GM21786 (cell line): ENCODE data around the gene PROX1.

ENCODE experiments used
- ATAC-seq: cut with Tn5 transposase; IDR thresholded peaks from one replicate; pipeline ENCODE4 v1.9.1; 2021; ENCODE audit not compliant: unreplicated experiment

Gene PROX1

DNA sequence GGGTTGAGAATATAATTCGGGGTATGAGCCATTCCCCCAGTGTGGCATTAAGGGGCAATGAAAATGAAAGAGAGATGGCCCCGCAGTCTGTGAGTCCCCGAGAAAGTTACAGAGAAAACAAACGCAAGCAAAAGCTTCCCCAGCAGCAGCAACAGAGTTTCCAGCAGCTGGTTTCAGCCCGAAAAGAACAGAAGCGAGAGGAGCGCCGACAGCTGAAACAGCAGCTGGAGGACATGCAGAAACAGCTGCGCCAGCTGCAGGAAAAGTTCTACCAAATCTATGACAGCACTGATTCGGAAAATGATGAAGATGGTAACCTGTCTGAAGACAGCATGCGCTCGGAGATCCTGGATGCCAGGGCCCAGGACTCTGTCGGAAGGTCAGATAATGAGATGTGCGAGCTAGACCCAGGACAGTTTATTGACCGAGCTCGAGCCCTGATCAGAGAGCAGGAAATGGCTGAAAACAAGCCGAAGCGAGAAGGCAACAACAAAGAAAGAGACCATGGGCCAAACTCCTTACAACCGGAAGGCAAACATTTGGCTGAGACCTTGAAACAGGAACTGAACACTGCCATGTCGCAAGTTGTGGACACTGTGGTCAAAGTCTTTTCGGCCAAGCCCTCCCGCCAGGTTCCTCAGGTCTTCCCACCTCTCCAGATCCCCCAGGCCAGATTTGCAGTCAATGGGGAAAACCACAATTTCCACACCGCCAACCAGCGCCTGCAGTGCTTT is 9.4 kb downstream of the PROX1 start:
- ATAC-seq = no peak

DNA sequence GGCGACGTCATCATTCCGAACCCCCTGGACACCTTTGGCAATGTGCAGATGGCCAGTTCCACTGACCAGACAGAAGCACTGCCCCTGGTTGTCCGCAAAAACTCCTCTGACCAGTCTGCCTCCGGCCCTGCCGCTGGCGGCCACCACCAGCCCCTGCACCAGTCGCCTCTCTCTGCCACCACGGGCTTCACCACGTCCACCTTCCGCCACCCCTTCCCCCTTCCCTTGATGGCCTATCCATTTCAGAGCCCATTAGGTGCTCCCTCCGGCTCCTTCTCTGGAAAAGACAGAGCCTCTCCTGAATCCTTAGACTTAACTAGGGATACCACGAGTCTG is 10.0 kb downstream of the PROX1 start:
- ATAC-seq = no peak

DNA sequence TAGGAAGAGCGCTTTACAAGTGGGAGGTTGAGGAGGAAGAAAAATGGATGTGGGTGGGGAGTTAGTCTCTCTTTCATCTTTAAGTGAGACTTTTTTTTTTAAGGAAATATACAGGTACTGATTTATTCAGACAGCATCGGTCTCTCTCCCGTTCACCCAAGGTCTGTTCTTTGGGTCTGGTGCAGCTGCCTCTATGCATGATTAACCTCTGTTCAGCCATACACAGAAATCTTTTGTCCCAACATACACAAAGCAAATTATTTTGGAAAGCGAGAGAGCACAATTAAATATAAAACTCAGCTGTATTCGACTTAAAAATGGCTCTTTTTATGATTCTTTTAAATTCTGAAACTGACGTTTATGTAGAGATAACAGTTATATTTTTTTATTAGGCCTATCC is 11.0 kb downstream of the PROX1 start:
- ATAC-seq = no peak

DNA sequence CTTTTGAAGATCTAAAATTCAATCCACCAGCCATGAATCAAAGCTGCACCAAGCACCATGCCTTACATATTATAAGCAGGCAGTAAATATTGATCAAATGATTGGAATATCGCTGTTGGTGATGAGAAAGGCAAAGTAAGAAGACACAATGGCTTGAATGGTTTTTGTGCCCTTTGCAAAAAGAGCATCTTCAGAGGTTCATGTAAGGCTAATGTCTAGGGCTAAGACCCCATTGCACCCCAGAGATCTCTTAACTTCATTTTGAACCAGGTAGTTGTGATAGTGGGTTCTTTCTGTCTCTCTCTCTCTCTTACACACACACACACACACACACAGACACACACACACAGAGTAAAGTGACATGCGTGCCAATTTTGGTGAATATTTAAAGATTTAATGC is 12.0 kb downstream of the PROX1 start:
- no peak for ATAC-seq

DNA sequence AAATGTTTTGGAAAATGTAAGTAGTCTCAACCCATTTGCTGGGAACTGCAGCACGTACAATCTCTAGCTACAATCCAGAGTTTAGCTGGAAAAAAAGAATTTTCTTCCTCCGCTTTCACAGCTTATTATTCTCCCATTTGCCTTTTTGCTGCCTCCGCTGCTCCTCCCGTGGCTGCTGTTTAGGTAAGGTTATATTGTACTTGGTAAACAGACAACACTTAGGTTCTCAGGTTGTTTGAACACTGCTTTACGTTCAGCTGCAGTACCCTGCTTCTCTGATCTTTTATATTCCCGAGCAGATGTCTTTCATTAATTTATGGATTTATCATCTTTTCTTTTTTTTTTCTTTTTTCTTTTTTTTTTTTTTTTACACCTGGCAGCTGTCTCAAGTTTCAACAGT is 14.3 kb downstream of the PROX1 start:
- no peak for ATAC-seq

DNA sequence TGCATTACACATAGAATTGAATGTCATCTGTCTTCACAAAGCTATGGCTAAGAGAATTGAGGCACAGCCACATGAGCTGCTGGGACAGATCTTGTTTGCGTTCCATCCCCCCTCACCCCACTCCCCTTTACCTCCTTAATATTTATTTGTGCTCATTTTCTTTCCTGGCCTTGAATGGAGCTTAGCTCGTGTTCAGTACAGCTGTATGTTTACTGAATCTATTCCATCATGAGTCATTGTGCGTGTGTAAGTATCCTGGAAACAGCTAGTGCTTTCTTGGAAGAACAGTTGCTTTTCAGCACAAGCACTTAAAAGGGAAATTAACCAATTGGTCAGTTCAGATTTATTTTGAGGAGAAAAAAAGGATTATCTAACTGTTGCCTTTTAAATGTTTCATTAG is 14.7 kb downstream of the PROX1 start:
- no peak for ATAC-seq

DNA sequence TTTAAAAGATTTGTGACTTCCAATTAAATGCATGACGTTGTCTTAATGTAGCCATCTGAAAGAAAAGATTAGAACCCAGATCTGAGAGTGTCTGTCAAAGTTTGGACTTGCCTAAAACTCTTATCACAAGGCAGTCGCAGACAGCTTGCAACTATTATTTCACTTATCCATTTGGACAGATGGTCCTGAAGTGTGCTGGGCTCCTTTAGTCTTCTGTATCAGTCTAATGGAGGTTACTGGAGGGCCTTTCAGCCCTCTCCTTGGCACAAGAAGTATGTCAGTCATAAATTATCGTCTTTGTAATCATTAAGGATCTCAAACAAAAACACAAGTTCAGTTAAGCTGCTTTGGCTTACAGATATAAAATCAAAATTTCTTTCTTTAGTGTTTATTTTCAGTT is 15.5 kb downstream of the PROX1 start:
- ATAC-seq = no peak

DNA sequence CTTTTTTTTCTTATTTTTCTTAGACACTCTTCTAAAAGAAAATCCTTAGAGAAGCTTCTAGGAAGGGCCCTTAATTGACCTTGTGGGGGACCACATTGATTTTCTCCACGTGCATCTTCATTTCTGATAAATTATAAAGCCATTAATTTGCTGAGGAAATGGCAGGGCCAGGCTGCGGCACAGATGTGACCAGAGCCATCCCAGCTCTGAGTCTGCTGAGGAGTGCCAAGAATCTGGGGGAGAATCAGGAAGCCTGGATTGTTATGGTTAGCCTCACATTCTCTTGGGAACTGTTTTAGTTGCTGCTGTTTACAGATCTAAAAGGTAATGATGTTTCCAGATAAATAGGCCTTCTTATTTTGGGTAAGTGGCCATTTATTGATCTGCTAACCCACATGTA is 16.2 kb downstream of the PROX1 start:
- no peak for ATAC-seq

DNA sequence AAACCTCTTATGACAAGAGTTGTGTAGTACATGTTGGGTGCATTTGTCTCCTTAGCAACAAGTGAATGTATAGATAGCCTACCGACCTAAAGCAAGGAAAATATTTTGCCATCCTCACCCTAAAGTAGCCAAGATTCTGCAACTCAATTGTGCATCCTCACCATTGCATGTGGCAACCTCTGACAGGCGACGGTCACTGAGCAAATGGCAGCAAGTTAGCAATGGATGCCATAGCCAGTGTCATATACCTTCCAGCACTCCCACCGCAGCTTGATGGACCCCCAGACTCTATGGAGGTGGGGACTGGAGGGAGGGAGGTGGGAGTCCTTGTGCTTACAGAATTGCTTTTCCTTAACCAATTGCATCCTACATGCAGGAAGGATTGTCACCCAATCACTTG is 17.0 kb downstream of the PROX1 start:
- ATAC-seq = no peak

DNA sequence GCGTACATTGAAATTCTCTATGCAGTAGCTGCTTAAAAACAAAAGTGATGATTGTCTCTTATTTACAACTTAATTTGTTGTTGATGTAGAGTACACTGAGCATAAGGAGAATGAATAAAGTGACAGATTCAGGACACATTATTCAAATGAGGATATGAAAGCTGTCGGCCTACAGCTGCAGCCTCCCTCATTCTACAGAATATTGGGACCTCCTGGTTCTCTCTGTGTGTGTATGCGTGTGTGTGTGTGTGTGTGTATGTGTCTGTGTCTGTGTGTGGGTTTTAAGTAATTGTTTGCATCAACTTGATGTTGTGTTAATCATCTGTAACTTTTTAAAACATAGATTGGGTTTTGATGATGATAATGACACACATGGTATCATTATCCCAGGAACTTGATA is 17.9 kb downstream of the PROX1 start:
- ATAC-seq = no peak

DNA sequence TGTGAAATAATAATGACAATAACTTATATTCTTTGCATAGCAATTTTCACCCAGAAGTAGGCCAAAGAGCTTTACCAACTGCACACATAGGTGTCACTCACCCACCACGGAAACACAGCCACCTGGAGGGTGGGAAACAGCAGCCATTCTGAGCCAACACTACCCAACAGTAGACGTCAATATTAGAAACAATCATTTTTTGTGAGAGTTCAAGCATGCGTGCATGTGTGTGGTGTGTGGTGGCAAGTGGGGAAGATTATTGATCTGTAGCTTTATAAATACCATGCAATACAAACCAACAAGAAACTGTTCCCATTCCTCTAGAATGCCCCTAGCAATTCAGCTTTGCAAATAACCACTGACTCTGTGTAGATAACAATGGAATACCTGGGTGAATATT is 19.1 kb downstream of the PROX1 start:
- no peak for ATAC-seq

DNA sequence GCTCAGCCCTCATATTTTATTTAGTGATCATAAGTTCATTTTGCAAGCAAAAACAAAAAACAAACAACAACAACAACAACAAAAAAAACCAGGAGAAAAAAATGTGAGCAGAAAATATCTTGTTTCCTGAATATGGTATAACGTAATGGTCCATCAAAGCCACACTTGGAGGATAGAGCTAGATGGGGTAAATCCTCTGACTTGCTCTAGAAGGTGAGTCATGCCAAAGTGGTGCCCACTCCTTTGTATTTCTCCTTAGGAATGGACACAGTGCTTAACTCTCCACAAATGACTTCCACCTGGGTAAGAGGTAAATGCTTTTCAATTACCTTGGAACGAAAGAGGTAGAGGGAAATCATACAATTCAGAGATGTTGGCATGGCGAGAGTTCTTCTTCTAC is 20.6 kb downstream of the PROX1 start:
- no peak for ATAC-seq

DNA sequence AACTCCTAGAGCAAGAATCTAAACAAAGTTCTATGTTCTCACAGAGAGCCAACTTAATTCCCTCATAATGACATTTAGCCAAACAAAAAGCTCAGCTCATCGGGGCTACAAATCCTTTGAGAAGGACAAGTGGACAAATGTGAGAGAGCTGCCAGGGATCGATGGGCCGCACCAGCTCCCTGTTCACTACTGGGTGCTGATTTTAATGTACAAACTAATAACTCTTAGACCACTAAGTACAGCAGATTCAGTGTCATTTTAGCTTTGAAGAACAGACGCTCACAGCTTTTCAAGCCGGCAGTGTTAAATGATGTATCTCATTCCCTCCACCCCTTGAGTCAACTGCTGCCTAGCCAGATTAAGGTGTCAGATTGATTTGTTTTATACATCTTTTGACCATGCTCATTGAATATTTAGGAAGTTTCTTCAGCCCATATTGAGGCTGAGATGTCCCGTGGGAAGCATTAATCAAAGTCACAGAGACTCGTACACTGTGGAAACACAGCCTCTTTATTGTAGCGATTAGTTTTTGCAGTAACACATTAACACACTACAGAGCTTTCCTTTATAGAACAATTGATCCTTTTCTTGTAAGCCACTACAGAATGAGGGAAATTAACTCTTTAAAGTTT is 21.1 kb downstream of the PROX1 start:
- ATAC-seq = no peak

DNA sequence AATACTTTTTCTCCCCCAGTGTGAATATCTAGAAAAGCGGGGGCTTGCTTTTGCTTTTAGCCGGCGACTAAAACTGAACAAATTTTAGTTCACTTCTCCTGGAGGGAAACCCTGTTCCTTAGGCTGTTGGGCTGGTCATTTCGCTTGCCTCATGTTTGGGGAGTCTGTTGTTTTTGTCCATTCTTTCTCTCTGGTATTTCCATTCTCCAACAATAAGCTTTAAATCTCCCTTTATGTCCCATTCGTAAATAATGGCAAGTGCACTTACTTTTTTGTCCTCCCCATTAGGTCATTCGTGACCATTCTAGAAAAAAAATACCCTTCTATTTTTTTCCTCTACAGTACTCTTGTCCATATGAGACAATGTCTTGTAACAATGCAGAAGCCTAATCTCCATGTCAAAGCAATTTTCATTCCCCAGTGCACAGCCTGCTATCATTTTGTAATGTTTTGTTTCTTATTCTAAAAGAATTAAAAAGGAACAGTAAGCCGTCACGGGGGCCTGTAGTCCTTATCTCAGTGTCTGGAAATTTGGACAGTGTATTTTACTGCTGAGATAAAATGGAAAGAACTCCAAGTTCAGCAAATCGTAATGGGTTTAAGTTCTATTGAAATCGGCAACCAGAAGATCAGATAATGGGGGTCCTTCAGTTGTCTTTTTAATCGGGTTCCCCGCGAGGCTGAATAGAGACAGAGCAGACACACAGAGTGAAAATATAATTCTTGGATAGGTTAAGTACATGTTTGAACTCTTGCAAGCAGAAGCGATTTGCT is 21.8 kb downstream of the PROX1 start:
- ATAC-seq = no peak

DNA sequence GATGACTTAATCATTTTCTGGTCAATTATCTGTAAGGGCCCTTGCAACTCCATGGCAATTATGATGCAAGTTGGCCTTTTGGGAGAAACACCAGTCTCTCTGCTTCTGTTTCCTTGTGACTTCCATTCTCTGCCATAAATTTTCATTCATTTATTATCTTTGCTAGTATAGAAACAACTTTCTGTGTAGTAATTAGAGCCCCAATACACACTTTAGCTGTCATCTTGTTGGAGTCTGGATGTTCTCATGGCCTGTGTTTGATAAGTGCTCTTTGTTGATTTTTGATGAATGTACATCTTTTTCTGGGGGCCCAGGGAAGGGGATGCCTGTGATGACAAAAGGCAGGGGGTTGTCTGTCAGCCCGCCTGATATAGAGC is 22.4 kb downstream of the PROX1 start:
- ATAC-seq = no peak

DNA sequence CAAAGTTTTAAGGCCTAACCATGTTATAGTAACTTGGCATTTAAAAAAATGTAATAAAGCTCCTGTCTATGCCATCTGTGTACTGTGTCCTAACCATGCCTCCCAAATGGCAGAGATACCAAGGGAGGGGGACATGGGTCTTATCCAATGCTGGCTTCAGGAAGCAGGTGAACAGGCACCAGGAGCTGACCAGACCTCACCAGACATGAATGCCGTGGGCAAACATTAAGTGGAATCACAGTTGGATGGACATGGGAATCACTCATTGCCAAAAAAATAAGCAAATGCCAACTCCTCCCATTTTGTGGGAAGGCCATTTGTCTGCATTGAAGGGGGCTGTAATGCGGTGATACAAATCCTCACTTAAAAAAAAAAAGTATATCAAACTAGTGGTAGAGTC is 22.9 kb downstream of the PROX1 start:
- no peak for ATAC-seq

DNA sequence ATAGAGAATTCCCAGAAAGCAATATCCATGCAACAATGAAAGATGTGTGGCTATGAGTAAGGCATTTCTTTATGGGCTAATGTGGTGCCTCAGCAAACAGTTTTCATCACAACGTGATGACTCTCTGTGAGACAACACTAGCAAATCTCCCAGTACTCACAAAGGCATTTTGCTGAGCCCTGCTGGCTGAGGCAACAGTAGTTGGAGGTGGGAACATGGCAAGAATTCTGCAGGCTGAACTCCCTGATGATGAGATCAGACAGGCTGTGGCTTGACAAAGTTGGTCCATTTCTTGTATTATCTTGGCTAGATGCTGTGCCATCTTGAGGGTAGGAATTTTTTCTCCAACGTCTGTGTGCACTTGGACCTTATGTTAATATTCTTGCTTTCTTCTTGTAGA is 24.6 kb downstream of the PROX1 start:
- no peak for ATAC-seq

DNA sequence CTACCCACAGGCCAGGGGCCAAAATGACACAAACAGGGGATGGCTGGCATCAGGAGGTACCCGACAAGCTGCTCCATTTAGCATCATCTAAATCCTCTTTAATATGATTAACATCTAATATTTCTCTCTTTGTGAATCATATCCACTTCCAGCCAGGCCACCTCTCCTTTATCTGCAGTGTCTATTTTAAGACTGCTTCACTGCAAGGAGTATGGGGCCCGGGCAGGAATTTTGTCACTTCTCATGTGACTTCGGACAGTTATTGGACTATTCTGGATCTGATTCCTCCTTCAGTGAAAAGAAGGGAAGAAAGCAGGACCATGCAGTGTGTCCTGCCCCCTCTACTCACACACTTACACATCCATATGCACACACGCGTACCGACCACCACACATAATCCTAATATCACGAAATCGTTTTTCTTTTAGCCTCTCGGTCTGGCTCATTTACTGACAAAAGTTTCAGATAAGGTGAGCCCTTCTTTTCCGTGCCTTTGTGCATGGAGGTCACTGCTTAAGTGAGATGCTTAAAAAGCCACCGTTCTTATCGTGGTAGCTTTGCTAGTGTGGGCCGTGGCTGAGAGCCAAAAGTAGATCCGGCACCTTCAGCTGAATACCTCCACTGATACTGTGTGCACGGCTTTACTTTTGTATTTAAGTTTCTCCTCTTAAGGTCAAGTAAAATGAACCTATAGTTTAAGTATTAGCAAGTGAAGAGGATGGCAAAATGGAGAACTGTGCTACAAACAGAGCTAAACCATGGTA is 26.0 kb downstream of the PROX1 start:
- ATAC-seq = no peak

DNA sequence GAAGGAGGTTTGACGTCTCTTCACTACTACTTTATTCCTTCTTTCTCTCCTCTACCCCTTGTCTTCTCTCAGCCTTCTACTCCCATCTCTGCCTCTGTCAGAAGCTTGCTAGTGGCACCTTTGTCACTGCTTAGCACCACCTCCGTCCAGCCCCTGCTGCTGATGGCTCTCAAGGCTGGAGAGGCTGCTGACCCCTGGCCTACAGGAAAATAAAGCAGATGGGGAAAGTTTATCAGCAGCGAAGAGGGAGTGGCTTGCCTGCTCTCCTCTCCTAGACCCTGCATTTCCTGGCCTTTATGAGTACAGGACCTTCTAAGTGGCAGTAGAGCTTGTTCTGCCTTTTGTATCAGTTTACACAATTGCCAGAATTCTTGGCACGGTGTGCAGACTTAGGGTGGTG is 27.0 kb downstream of the PROX1 start:
- ATAC-seq = no peak

DNA sequence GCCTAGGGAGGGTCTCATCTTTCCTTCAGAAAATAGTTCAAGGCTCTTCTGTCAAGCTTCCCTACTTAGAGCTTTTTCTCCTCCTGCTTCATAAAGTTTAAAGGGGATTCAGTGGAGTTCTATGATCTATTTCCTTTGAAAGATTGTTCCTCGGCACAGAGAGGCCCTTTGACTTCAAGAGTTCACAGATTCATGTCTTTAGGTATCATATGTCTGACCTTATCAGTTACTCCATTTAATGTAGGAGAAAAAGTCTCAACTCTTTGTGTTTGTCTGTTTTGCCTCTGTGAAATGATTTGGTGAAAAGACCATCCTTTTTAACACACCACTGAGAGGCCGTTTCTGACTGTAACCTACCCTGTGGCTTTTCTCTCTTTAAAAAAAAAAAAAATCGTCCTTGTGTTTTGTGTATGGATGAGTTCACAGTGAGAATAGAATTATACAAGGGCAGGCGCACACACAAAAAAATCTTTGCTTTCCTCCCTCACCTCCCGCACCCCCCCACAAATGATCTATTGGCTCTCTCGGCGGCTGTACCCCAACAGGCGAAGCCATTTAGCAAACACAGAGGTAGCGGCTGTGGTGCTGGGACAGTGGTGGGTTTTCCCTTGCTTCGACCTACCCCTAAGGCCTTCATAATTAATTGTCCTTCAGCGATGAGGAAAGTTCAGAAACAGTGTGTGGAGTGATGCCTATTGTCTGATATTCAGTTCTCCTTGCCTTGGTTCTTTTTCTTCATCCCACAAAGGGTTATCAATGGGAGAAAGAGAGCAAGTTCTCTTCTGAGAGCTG is 29.6 kb downstream of the PROX1 start:
- ATAC-seq = no peak
